Measurements from ENCODE around the gene SLC12A7.

The SLC12A7 gene

DNA sequence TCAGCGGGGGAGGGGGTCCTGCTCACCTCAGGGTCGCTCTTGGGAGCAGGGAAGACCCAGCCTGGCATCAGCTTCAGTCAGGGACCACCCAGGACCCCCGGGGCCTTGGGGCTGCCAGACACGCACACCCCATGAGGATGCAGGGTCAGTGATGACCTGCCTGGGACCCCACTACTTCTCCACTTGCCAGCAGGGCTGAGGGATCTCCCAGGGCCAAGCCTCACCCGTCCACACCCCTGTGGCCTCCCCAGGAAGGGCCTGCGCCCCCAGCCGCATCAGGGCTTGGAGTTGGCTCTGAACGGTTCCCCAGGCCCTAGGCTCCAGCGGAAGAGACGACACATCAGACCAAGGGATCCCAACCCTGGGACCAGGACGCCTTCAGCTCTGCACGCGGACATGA is 33.7 kb downstream of the SLC12A7 start:
- H3K27me3 Mint-ChIP-seq = no peaks in the 10 kb centered on the region
- H3K36me3 Mint-ChIP-seq = peaks cover 4% of the 10 kb centered on the region
- H3K4me3 Mint-ChIP-seq = no peak overlapping the region
- no peak overlapping the region for H3K27ac Mint-ChIP-seq
- no peaks in the 10 kb centered on the region for H3K4me1 Mint-ChIP-seq (ENCODE audit: low read depth)
- H3K9me3 Mint-ChIP-seq (ENCODE audit: low read depth) = no peaks in the 10 kb centered on the region

DNA sequence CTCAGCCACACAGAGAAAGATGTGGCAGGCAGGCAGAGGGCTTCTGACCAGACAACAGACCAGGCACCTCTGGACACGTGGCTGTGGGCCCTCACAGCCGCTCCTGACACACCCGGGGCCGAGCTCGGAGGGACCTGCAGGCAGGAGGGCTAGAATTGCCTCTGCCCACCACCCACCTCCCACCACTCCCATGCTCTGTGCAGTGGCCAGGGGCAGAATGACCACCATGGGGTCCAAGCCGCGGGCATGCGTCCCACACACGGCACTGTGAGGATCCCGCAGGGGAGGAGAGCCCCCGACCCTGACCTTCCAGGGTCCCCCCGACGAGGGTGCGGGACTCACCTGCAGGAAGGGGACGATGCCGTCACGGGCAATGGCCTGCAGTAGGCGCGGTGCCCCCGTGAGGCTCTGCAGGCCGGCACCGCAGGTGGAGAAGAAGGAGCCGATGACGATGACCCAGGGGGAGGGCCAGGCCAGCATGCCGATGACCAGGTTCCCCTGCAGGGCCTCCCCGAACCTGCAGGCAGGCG is 34.3 kb downstream of the SLC12A7 start:
- no peaks in the 10 kb centered on the region for H3K27me3 Mint-ChIP-seq
- H3K4me1 Mint-ChIP-seq (ENCODE audit: low read depth) = no peaks in the 10 kb centered on the region
- peaks cover 4% of the 10 kb centered on the region for H3K36me3 Mint-ChIP-seq

DNA sequence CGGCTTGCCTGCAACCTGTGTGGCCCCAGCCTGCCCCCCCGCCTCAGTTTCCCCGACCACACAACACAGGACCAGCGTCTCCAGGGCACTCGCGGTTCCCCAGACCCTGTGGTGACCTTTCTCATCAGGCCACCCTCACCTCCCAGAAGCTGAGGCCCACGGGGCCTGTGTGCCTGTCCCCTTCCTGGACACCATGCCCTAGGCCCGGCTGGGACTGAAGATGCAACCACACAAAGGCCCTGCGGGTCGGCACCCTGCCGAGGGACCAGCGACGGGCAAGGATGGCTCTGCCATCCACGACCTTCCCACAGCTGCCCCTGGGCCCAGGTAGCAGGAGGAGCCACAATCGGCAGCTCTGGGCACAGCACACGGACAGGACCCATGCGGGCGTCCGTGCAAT is 34.8 kb downstream of the SLC12A7 start:
- H3K4me1 Mint-ChIP-seq (ENCODE audit: low read depth) = no peaks in the 10 kb centered on the region
- H3K9me3 Mint-ChIP-seq (ENCODE audit: low read depth) = no peaks in the 10 kb centered on the region
- no peak overlapping the region for H3K27ac Mint-ChIP-seq
- no peaks in the 10 kb centered on the region for H3K27me3 Mint-ChIP-seq
- H3K4me3 Mint-ChIP-seq = no peak overlapping the region
- peaks cover 4% of the 10 kb centered on the region for H3K36me3 Mint-ChIP-seq

More for the DNA sequence above, 34.3 kb downstream of the SLC12A7 start:
- Mint-ChIP-seq H3K27ac (no peak overlapping the region), H3K4me3 (no peak overlapping the region), H3K9me3 (ENCODE audit: low read depth) (no peaks in the 10 kb centered on the region)

DNA sequence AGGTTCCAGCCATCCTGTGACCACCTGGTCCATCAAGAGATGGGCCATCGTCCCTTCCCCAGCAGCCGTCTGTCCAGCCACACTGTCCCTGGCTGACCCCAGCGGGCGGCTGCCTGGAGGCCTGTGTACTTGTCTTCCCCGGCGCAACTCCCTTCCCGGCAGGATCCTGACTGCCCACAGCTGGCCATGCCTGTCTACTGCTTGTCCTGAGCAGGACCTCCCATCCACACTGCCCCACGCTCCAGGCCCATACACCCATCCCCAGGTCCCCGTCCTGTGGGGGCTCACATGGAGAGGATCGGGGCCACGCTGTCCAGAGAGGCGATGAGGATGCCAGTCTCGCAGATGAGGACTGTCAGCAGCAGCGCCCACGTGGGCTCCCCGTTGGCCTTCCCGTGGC is 35.5 kb downstream of the SLC12A7 start:
- Mint-ChIP-seq H3K36me3 (peaks cover 4% of the 10 kb centered on the region), H3K27me3 (no peaks in the 10 kb centered on the region), H3K4me3 (no peak overlapping the region), H3K9me3 (ENCODE audit: low read depth) (no peaks in the 10 kb centered on the region), H3K27ac (no peak overlapping the region), H3K4me1 (ENCODE audit: low read depth) (no peaks in the 10 kb centered on the region)

DNA sequence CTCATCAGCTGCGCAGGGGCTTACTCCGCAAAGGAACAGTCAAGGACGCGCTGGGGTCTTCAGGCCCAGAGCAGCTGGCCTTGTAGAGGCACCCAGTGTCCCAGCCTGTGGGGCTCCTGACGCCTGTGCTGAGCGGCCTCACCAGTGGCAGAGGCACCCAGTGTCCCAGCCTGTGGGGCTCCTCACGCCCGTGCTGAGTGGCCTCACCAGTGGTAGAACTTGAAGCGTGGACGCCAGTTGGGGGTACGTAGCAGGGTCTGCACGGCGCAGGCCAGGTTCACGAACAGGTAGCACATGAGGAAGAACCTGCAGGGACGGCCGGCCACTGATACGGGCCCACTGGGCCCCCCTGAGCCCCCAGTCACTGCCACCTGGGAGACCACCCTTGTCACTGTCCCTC is 35.9 kb downstream of the SLC12A7 start:
- Mint-ChIP-seq H3K4me3 (no peak overlapping the region), H3K27me3 (no peaks in the 10 kb centered on the region), H3K4me1 (ENCODE audit: low read depth) (no peaks in the 10 kb centered on the region), H3K27ac (no peak overlapping the region), H3K9me3 (ENCODE audit: low read depth) (no peaks in the 10 kb centered on the region), H3K36me3 (peaks cover 3% of the 10 kb centered on the region)

DNA sequence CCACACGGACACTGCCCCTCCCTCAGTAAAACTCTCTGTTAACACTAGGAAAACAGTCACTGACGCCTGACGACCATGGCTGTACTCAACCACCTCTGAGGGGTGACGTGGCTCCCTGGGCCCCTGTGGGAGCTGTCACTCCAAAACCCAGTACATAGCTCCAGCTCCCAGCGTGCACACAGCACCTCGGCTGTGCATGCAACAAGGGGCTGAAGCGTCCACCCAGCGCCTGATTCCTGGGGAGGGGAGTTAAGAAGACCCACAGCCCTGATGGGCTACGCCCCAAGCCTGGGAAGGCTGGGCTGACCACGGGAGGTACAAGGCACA is 36.3 kb downstream of the SLC12A7 start:
- Mint-ChIP-seq H3K4me1 (ENCODE audit: low read depth) (no peaks in the 10 kb centered on the region), H3K4me3 (no peak overlapping the region), H3K27me3 (no peaks in the 10 kb centered on the region), H3K27ac (no peak overlapping the region), H3K9me3 (ENCODE audit: low read depth) (no peaks in the 10 kb centered on the region), H3K36me3 (no peaks in the 10 kb centered on the region)

DNA sequence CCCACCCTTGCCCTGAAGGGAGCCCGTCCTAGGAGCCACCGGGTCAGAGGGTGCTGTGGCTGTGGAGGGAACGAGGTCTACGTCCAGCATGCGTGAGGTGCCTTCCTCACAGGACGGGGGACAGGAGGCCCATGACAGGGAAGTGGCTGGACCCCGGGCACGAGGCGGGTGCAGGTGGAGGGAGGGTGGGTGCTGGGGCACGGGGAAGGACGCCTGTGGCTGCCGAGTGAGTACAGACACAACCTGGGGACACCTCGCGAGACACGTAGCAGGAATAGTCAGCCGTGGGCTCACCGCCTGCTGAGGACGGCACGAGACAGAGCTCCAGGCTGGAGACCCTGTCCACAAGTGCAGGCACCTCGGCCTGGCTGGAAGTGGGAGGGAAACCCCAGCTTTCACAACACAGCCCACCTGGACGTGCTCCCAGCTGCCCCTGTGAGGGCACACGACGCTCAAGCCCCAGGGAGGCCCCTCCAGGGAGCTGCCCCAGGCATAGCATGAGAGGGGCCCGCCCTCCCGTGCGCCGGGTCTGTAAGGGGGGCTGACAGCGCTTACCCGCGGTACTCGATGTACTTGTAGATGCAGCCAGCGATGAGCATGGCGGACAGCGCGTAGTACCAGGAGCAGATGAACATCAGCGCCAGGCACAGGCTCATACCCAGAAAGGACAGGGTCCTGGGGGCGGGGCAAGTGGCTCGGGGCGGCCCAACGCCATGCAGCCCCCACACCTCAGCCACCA is 36.9 kb downstream of the SLC12A7 start:
- no peaks in the 10 kb centered on the region for H3K9me3 Mint-ChIP-seq (ENCODE audit: low read depth)
- no peaks in the 10 kb centered on the region for H3K36me3 Mint-ChIP-seq
- no peak overlapping the region for H3K4me3 Mint-ChIP-seq
- no peaks in the 10 kb centered on the region for H3K27me3 Mint-ChIP-seq
- no peaks in the 10 kb centered on the region for H3K4me1 Mint-ChIP-seq (ENCODE audit: low read depth)
- no peak overlapping the region for H3K27ac Mint-ChIP-seq

DNA sequence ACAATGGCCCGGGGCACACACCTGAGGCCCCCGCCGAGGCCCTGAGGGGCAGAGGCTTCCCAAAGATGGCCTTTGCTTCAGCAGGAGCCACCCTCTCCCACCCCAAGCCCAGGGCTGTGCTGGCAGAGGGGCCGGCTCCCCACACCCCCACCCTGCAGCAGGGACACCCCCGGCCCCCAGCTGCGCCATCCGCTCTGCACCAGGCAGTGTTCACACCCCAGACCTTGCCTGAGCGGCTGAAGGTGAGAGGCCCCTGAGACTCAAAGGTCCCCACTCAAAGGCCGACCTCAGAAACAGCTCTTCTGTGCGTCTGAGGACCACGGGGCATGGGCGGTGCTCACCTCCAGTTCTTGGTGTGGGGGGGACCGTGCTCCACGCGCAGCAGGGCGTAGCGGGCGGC is 37.6 kb downstream of the SLC12A7 start:
- H3K27ac Mint-ChIP-seq = no peak overlapping the region
- H3K9me3 Mint-ChIP-seq (ENCODE audit: low read depth) = no peaks in the 10 kb centered on the region
- no peaks in the 10 kb centered on the region for H3K4me1 Mint-ChIP-seq (ENCODE audit: low read depth)
- no peak overlapping the region for H3K4me3 Mint-ChIP-seq
- no peaks in the 10 kb centered on the region for H3K36me3 Mint-ChIP-seq
- H3K27me3 Mint-ChIP-seq = no peaks in the 10 kb centered on the region

DNA sequence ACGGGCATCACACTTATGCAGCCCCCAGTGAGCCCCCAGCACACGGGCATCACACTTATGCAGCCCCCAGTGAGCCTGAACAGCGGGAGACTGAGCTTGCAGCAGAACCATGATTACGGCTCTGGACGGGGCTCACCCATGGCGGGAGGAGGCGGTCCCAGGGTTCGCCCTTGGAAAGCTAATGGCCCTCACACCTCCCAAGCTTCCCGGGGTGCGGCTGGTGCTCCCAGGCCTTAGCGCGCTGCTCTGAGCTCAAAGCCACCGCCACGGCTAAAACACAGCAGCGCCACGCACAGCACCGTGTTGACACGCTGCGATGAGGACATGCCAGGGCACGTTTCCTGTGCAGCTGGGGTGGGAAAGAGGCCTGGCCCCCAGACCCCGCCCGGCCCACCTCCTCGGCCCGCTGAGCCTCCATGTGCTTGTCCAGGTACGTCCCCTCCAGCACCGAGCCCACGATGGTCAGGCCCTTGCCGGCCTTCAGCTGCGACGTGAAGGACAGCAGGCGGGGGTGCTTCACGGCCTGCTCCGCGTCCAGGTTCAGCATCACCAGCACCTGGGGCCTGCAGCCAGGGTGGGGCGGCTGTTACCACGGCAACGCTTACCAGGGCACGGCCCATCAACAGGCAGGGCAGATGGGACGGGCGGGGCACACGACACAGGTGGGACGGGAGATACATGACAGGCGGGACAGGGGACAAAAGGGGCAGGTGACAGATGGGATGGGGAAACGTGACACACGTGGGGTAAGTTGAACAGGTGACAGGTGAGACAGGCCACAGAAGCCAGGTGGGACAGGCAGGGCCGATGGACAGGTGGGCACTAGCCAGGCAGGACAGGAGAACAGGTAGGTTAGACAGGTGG is 38.4 kb downstream of the SLC12A7 start:
- no peaks in the 10 kb centered on the region for H3K4me1 Mint-ChIP-seq (ENCODE audit: low read depth)
- no peaks in the 10 kb centered on the region for H3K27me3 Mint-ChIP-seq
- H3K9me3 Mint-ChIP-seq (ENCODE audit: low read depth) = no peaks in the 10 kb centered on the region
- H3K27ac Mint-ChIP-seq = no peak overlapping the region
- H3K4me3 Mint-ChIP-seq = no peak overlapping the region
- no peaks in the 10 kb centered on the region for H3K36me3 Mint-ChIP-seq

DNA sequence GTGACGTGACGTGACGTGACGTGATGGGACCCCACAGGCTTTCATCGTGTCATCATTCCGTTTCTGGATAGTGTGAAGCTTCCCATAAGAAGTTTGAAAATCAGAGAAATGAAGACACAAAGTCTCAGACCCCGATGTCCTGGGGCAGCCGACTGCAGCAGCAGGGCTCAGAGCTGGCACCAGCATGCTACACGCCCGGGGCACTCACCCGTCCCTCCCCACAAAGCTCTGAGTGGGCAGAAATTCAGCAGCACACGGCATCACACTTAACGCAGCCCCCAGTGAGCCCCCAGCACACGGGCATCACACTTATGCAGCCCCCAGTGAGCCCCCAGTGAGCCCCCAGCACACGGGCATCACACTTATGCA is 42.2 kb downstream of the SLC12A7 start:
- no peaks in the 10 kb centered on the region for H3K36me3 Mint-ChIP-seq
- no peaks in the 10 kb centered on the region for H3K9me3 Mint-ChIP-seq (ENCODE audit: low read depth)
- no peak overlapping the region for H3K4me3 Mint-ChIP-seq
- no peak overlapping the region for H3K27ac Mint-ChIP-seq
- no peaks in the 10 kb centered on the region for H3K27me3 Mint-ChIP-seq
- H3K4me1 Mint-ChIP-seq (ENCODE audit: low read depth) = no peaks in the 10 kb centered on the region

DNA sequence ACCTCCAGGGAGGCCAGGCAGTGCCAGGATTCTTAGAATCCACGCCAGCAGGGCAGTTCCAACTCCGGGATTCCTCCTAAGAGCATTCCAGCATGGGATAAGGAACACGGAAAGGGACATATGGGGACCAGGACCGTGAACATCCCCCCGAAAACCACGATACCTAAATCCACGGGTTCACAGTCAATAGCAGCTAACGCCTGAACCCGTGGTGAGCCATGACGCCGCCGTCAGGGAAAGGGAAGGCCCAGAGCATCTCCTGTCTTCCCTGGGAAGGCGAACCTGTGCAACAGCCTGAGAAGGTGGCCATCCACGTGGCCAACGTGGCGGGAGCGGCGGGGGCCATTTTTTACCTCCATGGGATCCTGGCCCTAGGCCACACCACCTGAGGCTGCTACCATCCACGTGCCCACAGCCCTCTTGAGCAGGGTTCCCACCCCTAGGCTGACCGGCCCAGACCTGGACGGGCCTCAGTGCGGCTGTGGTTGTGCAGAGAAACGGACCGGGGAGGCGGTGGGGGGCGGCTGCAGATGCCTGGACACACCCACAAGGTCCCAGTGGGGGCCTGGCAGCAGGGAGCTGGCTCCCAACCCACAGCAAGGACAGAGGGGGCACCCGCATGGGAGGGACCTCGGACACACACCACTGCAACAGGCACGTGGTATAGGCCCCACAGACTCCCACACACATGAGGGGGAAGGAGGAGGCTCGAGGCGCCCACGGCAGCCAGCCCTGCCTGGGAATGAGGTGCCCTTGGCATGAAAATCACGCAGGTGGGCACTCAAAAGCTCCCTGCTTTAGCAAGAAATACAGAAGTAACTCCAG is 42.8 kb downstream of the SLC12A7 start:
- Mint-ChIP-seq H3K4me1 (ENCODE audit: low read depth) (no peaks in the 10 kb centered on the region), H3K9me3 (ENCODE audit: low read depth) (no peaks in the 10 kb centered on the region), H3K4me3 (no peak overlapping the region), H3K27me3 (no peaks in the 10 kb centered on the region), H3K27ac (no peak overlapping the region), H3K36me3 (no peaks in the 10 kb centered on the region)

DNA sequence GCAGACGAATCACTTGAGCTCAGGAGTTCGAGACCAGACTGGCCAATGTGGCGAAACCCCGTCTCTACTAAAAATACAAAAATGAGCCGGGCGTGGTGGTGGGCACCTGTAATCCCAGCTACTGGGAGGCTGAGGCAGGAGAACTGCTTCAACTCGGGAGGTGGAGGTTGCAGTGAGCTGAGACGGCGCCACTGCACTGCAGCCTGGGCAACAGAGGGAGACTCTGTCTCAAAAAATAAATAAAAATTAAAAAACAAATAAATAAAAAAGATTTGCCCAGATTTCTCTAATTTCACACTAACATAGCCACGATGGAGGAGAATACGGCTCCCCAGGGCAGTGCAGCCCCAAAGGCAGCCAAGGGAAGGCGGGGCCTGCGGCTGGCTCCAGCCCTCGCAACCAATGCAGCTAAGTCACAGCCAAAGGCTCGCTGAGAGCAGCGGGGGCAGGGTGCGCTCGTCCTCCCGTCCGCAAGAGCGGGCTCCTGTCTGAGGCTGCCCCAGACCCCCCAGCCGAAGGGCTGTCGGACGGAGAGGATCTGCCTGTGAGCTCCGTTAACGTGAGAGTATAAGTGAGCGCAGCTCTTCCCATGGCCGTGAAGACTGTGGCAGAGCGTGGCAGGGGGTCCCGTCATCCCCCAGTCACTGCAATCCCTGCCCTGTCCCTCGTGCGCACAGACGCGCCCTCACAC is 43.5 kb downstream of the SLC12A7 start:
- H3K27ac Mint-ChIP-seq = no peak overlapping the region
- no peaks in the 10 kb centered on the region for H3K36me3 Mint-ChIP-seq
- no peaks in the 10 kb centered on the region for H3K27me3 Mint-ChIP-seq
- no peak overlapping the region for H3K4me3 Mint-ChIP-seq
- H3K9me3 Mint-ChIP-seq (ENCODE audit: low read depth) = no peaks in the 10 kb centered on the region
- no peaks in the 10 kb centered on the region for H3K4me1 Mint-ChIP-seq (ENCODE audit: low read depth)

DNA sequence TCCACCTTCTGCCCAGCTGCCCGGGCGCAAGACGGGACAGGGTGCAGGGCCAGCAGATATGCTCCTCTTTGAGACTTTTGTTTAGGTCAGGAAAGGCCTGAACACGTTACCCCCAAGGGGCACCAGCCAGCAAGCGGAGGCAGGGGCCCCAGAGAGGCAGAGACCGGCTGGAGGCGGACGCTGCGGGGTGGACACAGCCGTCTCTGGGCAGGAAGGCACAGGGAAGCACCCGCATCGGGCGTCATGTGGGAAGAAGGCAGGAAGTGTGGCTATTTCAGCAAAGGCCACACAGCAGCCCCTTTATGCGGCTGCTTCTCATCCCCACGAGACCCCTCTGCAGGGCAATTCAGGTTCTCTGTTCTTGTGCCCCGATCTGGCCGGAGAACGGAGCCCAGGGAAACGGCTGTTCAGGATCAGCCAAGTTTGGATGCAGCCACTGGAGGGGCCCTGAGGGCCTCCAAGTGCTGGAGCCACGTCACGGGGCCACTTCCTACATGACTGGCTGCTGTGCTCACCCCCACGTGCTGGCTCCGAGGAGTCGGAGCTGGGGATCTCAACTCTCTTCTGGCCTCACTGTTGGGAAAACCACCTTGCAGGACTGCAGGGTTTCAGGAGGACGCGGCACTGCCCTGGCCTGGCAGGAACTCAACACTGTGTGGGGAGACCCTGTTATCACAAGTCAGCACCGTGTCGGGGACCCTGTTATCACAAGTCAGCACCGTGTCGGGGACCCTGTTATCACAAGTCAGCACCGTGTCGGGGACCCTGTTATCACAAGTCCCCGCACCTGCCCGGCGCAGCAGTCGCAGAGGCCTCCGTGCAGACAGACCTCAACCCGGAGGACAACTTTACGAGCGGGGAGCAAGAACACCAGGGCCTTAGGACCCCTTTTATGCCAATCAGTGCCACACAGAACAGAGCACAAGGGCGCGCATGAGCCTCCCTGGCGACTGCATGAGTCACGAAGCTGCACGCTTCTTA is 44.4 kb downstream of the SLC12A7 start:
- no peaks in the 10 kb centered on the region for H3K9me3 Mint-ChIP-seq (ENCODE audit: low read depth)
- H3K36me3 Mint-ChIP-seq = no peaks in the 10 kb centered on the region
- no peaks in the 10 kb centered on the region for H3K4me1 Mint-ChIP-seq (ENCODE audit: low read depth)
- no peak overlapping the region for H3K4me3 Mint-ChIP-seq
- no peak overlapping the region for H3K27ac Mint-ChIP-seq
- no peaks in the 10 kb centered on the region for H3K27me3 Mint-ChIP-seq

DNA sequence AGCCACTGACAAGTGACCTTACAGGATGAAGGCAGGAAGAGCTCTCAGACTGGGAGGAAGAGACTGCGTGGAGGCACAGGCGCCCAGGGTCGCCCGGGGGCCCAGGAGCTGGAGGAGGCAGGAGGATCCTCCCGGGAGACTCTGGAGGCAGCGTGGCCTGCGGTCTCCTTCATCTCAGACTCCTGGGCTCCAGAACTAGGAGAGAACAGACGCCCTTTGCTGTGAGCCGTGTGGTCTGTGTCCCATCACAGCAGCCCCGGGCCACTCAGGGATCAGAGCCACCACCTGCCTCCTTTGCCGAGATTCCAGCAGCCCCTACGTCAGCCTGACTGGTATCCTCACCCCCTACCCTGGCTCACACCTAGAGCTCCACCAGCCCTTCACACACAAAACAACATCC is 45.2 kb downstream of the SLC12A7 start:
- H3K4me3 Mint-ChIP-seq = no peak overlapping the region

More for the DNA sequence above, 45.2 kb downstream of the SLC12A7 start:
- Mint-ChIP-seq H3K9me3 (ENCODE audit: low read depth) (no peaks in the 10 kb centered on the region), H3K27ac (no peak overlapping the region), H3K36me3 (peaks cover 2% of the 10 kb centered on the region), H3K27me3 (no peaks in the 10 kb centered on the region), H3K4me1 (ENCODE audit: low read depth) (no peaks in the 10 kb centered on the region)

Data from activated naive CD8-positive, alpha-beta T cell (primary cell).